Peyer's patch (tissue), 4 donors: ENCODE data around the gene AGTPBP1. TPM values are rescaled to one million over a fixed set of nuclear protein-coding genes. Genes with fewer than 3 reads are reported as not detected.

Source experiments
- DNase-seq, 3 donors: peaks; one replicate each; pipeline ENCODE4 v3.0.0-alpha.2; 2017 to 2019
- H3K27ac ChIP-seq, 4 donors: fragments of 200-600 bp; sonication (generic); one replicate each; pipeline ENCODE4 v1.5.1; 2016 to 2019
- H3K27me3 ChIP-seq, 2 donors: fragments of 200-600 bp; sonication (generic); one replicate each; pipeline ENCODE4 v1.5.1; 2019
- H3K36me3 ChIP-seq, 3 donors: fragments of 200-600 bp; sonication (generic); one replicate each; pipeline ENCODE4 v1.5.1; 2016 to 2019
- H3K4me1 ChIP-seq, 4 donors: fragments of 200-600 bp; sonication (generic); one replicate each; pipeline ENCODE4 v1.5.1; 2016 to 2019
- H3K4me3 ChIP-seq, 4 donors: fragments of 200-600 bp; sonication (generic); 1 replicate in 3 of 4; 2 replicates in 1 of 4; pipeline ENCODE4 v1.5.1; 2016 to 2019; ENCODE audit warnings: mild to moderate bottlenecking in 1 of 4
- H3K9me3 ChIP-seq, 4 donors: fragments of 200-600 bp; sonication (generic); one replicate each; pipeline ENCODE4 v1.5.1; 2016 to 2019; ENCODE audit warnings: mild to moderate bottlenecking in 1 of 4
- CTCF ChIP-seq, 6 experiments: fragments of 450-650 bp in 4 of 6; fragments of 200-600 bp in 2 of 6; sonication (generic) in 1 of 6; IDR thresholded peaks; one replicate each; pipeline ENCODE4 v1.5.1; 2017 to 2019; ENCODE audit warnings: antibody characterized with exemption in 6 of 6, mild to moderate bottlenecking in 3 of 6, moderate library complexity in 1 of 6
- POLR2A ChIP-seq, 2 donors: fragments of 450-650 bp; IDR thresholded peaks; one replicate each; pipeline ENCODE4 v1.5.1; 2017; ENCODE audit warnings: antibody characterized with exemption in 2 of 2, mild to moderate bottlenecking in 2 of 2, moderate library complexity in 2 of 2
- total RNA-seq, 4 donors: library from RNA; depleted of rRNA; stranded (reverse); fragments of >200 nt; gene quantifications; one replicate each; pipeline ENCODE4 v1.1.0, GENCODE V29; 2016

The AGTPBP1 gene
- total RNA-seq, 4 donors from 2014 or later, result 9.1 to 42.9 (median 13.0) TPM

GRCh38 chr9:85610074-85610860, 131.5 kb downstream of the AGTPBP1 start:
- Histone ChIP-seq H3K9me3 (no peaks in the 10 kb centered on the region), H3K36me3 (no peaks in the 10 kb centered on the region), H3K27ac (no peak overlapping the region), H3K27me3 (no peaks in the 10 kb centered on the region), H3K4me1 (no peaks in the 10 kb centered on the region), H3K4me3 (no peak overlapping the region)
- TF ChIP-seq CTCF (IDR thresholded peaks at IDR 0.05) (peak; percentile 58 to 83 (median 72)), POLR2A (IDR thresholded peaks at IDR 0.05) (no peak)
- no peak for DNase-seq

- TF ChIP-seq POLR2A (IDR thresholded peaks at IDR 0.05) (no peak), CTCF (IDR thresholded peaks at IDR 0.05) (no peak)
- no peak for DNase-seq
- no peak overlapping the region for H3K4me3 ChIP-seq
- H3K9me3 ChIP-seq, result no peaks in the 10 kb centered on the region
- H3K4me1 ChIP-seq, result no peaks in the 10 kb centered on the region
- H3K27me3 ChIP-seq, result no peaks in the 10 kb centered on the region
- no peaks in the 10 kb centered on the region for H3K36me3 ChIP-seq
- H3K27ac ChIP-seq, result no peak overlapping the region
Observed at GRCh38 chr9:85605905-85606304, 135.8 kb downstream of the AGTPBP1 start.

GRCh38 chr9:85603936-85604335, 137.8 kb downstream of the AGTPBP1 start:
- H3K36me3 ChIP-seq, result no peaks in the 10 kb centered on the region
- H3K27me3 ChIP-seq, result no peaks in the 10 kb centered on the region
- H3K27ac ChIP-seq, result no peak overlapping the region
- H3K4me3 ChIP-seq, result no peak overlapping the region
- H3K4me1 ChIP-seq, result no peaks in the 10 kb centered on the region
- H3K9me3 ChIP-seq, result no peaks in the 10 kb centered on the region
- no peak for DNase-seq
- no peak for TF ChIP-seq POLR2A (IDR thresholded peaks at IDR 0.05)
- TF ChIP-seq CTCF (IDR thresholded peaks at IDR 0.05), result no peak

- Histone ChIP-seq H3K4me3 (no peak overlapping the region), H3K9me3 (no peaks in the 10 kb centered on the region), H3K27ac (no peak overlapping the region), H3K4me1 (no peaks in the 10 kb centered on the region), H3K27me3 (no peaks in the 10 kb centered on the region), H3K36me3 (no peaks in the 10 kb centered on the region)
- TF ChIP-seq CTCF (IDR thresholded peaks at IDR 0.05), result no peak
- TF ChIP-seq POLR2A (IDR thresholded peaks at IDR 0.05), result no peak
- DNase-seq, result no peak
Observed at GRCh38 chr9:85602742-85603141, 139.0 kb downstream of the AGTPBP1 start.

- H3K27me3 ChIP-seq, result no peaks in the 10 kb centered on the region
- H3K4me1 ChIP-seq, result no peaks in the 10 kb centered on the region
- no peaks in the 10 kb centered on the region for H3K9me3 ChIP-seq
- no peak for DNase-seq
- H3K27ac ChIP-seq, result no peak overlapping the region
- no peak overlapping the region for H3K4me3 ChIP-seq
- no peak for TF ChIP-seq CTCF (IDR thresholded peaks at IDR 0.05)
- TF ChIP-seq POLR2A (IDR thresholded peaks at IDR 0.05), result no peak
- no peaks in the 10 kb centered on the region for H3K36me3 ChIP-seq
Observed at GRCh38 chr9:85600675-85601263, 141.0 kb downstream of the AGTPBP1 start.
